H1 (cell line): ENCODE data around the gene MOB1B.
"Not testable (repeated sequence)": the region's sequence is repeated elsewhere in the genome, so short reads cannot be mapped to it uniquely, and the experiment has no call there.

ENCODE experiments used
- ASH2L ChIP-seq: fragments of 200-600, 300-600 bp; sonication (generic); IDR thresholded peaks from one replicate; pipeline ENCODE4 v1.7.1; 2017; ENCODE audit warnings: low read length
- ZNF274 ChIP-seq: IDR thresholded peaks from 2 replicates; pipeline ENCODE4 v1.7.0; 2012; ENCODE audit warnings: low read length, borderline replicate concordance; ENCODE audit errors: extremely low read depth
- TF ChIP-seq, protein P1 (sequence below), 3 experiments: IDR thresholded peaks; 1 replicate in 2 of 3; 2 replicates in 1 of 3; pipeline versions ENCODE4 v1.5.1 to v1.6.1; 2011; ENCODE audit warnings: low read length in 3 of 3, mild to moderate bottlenecking in 3 of 3, inconsistent platforms in 2 of 3, low read depth in 1 of 3, moderate library complexity in 1 of 3; ENCODE audit not compliant: insufficient read depth in 1 of 3; ENCODE audit errors: control extremely low read depth in 1 of 3
- TF ChIP-seq, protein P2 (sequence below): IDR thresholded peaks from 2 replicates; pipeline ENCODE4 v1.6.1; 2012; ENCODE audit warnings: inconsistent platforms

DNA sequence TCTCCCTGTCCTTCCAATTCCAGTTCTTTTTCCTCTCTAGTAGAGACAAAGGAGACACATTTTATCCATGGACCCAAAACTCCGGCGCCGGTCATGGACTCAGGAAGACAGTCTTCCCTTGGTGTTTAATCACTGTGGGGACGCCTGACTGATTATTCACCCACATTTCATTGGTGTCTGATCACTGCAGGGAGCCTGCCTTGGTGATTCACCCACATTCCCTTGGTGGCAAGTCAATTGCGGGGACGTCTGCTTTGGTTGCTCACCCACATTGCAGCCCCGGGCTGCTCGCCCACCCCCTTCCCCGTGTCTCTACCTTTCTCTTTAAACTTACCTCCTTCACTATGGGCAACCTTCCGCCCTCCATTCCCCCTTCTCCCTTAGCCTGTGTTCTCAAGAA lies 129.9 kb downstream of the MOB1B start:
- TF ChIP-seq, protein P1, sequence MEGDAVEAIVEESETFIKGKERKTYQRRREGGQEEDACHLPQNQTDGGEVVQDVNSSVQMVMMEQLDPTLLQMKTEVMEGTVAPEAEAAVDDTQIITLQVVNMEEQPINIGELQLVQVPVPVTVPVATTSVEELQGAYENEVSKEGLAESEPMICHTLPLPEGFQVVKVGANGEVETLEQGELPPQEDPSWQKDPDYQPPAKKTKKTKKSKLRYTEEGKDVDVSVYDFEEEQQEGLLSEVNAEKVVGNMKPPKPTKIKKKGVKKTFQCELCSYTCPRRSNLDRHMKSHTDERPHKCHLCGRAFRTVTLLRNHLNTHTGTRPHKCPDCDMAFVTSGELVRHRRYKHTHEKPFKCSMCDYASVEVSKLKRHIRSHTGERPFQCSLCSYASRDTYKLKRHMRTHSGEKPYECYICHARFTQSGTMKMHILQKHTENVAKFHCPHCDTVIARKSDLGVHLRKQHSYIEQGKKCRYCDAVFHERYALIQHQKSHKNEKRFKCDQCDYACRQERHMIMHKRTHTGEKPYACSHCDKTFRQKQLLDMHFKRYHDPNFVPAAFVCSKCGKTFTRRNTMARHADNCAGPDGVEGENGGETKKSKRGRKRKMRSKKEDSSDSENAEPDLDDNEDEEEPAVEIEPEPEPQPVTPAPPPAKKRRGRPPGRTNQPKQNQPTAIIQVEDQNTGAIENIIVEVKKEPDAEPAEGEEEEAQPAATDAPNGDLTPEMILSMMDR (IDR thresholded peaks at IDR 0.05; ENCODE audit: control extremely low read depth in 1 of 3, insufficient read depth in 1 of 3, low read depth in 1 of 3, low read length in 3 of 3), result not testable (repeated sequence)
- not testable (repeated sequence) for TF ChIP-seq ASH2L, ZNF274
- TF ChIP-seq, protein P2, sequence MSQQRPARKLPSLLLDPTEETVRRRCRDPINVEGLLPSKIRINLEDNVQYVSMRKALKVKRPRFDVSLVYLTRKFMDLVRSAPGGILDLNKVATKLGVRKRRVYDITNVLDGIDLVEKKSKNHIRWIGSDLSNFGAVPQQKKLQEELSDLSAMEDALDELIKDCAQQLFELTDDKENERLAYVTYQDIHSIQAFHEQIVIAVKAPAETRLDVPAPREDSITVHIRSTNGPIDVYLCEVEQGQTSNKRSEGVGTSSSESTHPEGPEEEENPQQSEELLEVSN, result not testable (repeated sequence)
